HG03064 (cell line): Measurements from ENCODE around the gene ARHGAP45.
A peak's percentile ranks its signal among the peaks of the same experiment; 100 is the strongest.

Experiments
- ATAC-seq: cut with Tn5 transposase; IDR thresholded peaks from one replicate; pipeline ENCODE4 v1.9.1; 2021; ENCODE audit warnings: low read depth; ENCODE audit not compliant: unreplicated experiment

Gene ARHGAP45

GRCh38 chr19:1085053-1085658, 18.2 kb downstream of the ARHGAP45 start:
- no peak for ATAC-seq

GRCh38 chr19:1085676-1086442, 18.9 kb downstream of the ARHGAP45 start:
- ATAC-seq = no peak

- ATAC-seq = no peak
These were observed 19.6 kb downstream of the ARHGAP45 start for GRCh38 chr19:1086613-1087012.

DNA sequence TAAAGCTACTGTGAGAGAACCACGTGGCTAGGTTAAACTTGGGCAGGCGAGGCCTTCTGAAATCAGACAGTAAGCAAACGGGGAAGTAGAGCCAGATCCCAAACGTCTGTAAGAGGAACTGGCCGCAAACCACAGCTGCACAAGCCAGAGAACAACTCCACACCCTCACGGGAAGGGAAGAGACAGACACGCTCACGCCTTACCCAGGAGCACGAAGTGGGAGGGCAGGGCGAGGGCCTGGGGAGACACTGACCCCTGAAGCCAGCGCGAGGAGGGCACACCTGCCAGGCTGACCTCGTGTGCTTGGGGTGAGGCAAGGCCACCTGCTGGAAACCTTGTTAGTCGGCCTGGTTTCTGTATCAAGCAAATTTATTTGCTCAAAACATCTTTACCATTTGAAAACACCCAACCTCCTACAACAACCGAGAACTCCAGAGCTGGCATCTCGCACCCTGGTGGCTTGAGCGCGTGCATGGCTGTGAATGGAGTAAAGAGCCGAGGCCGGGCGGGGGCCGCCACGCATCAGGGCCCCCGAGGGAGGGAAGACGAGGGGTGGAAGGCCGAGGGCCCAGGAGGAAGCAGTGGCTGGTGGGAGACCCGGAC, 20.9 kb downstream of the ARHGAP45 start:
- ATAC-seq = no peak

GRCh38 chr19:1088416-1089010, 21.5 kb downstream of the ARHGAP45 start:
- ATAC-seq = no peak

DNA sequence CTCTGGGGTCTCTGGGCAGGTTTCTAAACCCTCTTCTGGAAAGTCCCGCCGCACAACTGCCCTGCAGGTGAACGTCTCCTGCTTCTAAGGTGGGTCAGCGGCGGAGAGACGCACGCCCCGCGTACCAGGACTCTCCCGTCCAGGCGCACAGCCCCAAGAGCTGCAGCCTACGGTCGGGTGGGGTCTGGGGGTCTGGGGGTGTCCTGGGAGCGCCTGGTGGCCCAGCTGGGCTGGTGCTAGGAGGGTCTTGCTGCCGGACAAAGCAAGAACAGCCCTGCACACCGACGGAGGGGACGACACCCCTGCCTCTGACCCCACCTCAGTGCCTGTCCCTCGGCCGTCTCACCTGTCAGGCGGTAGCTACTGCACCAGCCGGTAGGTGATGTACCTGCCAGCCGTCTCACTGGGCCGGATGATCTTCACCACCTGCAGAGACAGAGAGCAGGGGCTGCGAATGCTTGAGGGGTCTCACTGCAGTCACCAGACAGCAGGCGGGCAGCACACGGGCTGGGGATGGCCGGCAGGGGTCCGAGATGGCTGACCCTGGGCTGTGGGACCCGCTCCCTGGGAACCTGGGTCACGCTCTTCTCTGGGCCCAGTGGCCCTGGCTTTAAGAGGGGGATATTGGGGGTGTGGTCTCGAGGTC, 22.3 kb downstream of the ARHGAP45 start:
- no peak for ATAC-seq

DNA sequence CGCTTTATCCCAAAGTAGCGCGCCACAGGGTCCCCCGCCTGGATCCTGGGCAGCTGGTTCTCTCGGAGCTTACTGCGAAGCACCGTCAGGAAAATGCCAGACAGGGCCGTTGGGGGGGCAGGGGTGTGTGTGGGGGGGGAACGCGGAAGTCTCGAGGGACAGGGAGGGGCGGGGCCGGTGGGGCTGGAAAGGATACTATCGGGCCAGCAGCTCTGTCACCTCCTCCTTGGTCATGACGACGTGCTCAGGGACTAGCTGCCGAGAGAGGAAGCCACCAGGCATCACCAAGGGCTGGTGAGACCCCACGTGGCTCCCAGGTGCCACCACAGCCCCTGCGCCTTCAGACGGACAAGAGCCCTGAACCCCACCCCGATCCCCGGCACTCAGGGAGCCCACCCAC, 22.9 kb downstream of the ARHGAP45 start:
- no peak for ATAC-seq

DNA sequence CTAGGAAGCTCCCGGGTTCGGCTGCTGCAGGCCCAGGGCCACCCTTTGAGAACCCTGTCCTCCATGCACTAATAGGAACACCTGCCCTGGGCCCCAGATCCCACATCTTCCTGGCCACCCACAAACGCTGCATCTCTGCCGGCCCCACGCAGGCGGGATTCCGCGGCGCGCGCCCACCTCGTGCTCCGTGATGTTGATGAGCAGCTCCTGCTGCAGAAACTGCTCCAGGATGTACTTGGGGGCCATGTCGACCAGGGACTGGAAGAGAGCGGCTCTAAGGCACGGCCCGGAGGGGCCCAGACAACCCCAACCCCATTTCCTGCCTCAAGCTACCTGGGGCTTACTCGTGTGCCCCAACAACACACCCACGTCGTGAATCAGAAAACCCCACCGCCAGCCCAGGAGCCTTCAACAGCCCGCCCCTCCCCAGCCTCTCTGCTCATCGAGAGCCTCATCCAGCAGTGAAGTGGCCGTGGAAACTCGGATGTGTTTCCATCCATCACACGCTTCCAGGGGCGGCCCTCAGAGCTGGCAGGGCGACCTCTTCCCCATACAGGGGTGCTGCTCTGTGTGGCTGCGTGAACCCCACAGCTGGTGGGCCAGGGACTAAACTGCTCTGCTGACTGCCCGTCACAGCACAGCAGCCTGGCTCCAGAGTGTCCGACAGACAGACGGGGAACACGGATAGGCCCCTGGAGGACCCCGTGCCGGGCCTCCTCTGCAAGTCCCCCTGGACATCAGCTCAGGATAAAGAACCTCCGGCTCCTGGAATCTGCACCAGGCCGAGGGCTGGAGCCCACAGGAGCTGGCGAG, 24.0 kb downstream of the ARHGAP45 start:
- no peak for ATAC-seq

GRCh38 chr19:1091544-1092175, 24.7 kb downstream of the ARHGAP45 start:
- ATAC-seq = no peak

DNA sequence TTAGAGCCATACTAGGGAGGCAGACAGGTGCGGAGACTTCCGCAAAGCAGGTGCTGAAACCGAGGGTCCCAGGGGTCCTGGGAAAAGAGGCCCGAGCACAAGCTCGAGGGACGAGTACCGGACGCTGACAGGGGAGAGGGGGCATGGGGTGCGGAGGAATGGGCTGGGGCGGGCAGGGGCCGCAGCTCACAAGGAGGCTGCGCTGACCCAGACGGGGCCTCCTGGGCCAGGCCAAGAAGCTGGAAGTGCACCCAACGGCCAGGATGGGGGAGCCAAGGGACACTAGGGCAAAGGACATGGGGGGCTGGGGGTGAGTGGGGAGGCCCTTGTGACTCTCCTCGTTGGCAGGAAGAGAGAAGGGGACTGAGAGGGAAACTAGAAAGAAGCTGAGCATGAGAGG, 26.4 kb downstream of the ARHGAP45 start:
- no peak for ATAC-seq

- ATAC-seq = no peak
These were observed 27.0 kb downstream of the ARHGAP45 start for GRCh38 chr19:1093811-1094553.

- no peak for ATAC-seq
These were observed 27.6 kb downstream of the ARHGAP45 start for GRCh38 chr19:1094655-1094977.

DNA sequence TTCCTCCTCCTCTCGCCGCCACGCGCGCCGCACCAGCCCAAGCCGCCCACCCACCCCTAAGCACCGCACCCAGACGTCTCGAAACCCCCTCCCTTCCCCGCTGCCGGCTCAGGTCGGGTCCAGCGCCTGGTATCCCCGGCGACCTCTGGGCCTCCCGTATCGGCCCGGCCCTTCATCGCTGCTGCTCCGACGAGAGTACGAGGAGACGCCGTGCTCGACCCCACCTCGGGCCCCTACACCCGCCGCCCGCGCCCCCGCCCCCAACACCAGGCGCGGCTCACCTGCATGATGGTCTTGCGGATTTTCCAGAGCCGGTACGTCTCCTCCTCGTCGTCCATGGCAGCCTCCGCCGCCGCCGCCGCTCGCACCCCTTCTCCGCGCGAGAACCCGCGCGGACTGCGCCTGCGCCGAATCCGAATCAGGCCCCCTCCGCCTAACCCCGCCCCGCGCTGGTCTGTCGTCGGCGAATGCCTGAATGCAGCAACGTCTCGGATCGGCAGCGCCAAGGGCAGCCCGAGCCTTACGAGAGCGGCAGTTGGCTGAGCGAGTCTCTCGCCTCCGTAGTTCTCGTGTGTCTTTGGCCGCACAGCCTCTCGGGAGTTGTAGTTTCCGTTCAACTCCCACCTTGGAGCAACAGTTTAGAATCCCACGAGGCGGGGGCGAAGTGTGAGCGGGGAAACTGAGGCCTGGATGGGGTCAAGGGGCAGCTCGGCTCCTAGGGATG, 28.2 kb downstream of the ARHGAP45 start, which contains the start of gene POLR2E:
TSS of gene POLR2E (minus strand) at position 398 of the 724 bp plus-strand sequence. CDS start at position 338, 60 bp downstream.
- ATAC-seq = peak; percentile 77

GRCh38 chr19:1097810-1098176, 30.8 kb downstream of the ARHGAP45 start:
- no peak for ATAC-seq

DNA sequence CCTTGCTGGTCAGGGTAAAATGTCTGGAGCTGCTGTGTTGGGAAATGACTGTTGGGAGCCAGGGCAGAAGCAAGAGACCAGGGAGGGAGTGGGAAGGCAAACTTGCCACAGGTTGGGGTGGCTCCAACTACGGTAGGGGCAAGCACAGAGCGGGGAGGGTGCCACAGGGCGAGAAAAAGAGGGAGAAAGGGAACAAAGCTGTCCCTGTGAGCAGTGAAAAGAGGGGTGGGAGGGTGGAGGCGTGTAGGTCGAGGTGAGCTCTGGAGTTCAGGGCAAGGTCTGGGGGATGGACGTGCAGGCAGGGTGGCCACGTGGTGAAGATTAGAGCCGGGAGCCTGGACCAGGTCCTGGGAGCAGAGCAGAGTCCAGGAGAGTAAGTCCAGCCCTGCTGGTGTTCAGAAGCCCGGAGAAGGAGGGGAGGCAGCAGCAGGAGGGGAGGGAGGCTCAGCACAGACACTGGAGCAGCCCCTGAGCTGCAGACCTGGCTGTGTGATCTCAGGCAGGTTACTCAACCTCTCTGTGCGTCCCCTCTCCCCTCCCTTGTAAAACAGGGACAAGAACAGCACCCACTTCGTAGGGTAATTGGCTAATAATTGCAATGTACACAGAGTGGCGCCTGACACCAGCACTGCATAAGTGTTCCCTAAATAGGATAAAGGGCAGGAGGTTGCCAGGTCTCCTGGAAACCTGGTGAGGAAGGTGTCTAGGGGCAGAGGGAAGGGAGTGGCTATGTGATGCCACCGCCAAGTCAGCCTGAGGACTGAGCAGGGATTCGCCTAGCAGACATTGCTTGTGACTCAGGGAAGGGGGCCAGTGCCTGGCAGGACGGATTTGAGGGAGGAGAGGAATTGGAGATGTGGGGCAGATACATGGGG, 31.4 kb downstream of the ARHGAP45 start:
- no peak for ATAC-seq

- ATAC-seq = no peak
These were observed 34.4 kb downstream of the ARHGAP45 start for GRCh38 chr19:1101337-1101698.

GRCh38 chr19:1102407-1103131, 35.6 kb downstream of the ARHGAP45 start:
- no peak for ATAC-seq
